Occipital lobe (tissue), 2 donors: ENCODE results near the gene CCER1. TPM values are rescaled to one million over a fixed set of nuclear protein-coding genes. Genes with fewer than 3 reads are reported as not detected.

ENCODE experiments used
- DNase-seq: peaks from one replicate; lab custom pipeline; 2025; lab: John Stamatoyannopoulos, UW
- total RNA-seq: library from RNA; depleted of rRNA; stranded (reverse); fragments of >200 nt; gene quantifications from one replicate; pipeline ENCODE4 v1.2.3, GENCODE V29; 2014

Gene CCER1
- total RNA-seq, 1 donor from 2014 or later: not detected

DNA sequence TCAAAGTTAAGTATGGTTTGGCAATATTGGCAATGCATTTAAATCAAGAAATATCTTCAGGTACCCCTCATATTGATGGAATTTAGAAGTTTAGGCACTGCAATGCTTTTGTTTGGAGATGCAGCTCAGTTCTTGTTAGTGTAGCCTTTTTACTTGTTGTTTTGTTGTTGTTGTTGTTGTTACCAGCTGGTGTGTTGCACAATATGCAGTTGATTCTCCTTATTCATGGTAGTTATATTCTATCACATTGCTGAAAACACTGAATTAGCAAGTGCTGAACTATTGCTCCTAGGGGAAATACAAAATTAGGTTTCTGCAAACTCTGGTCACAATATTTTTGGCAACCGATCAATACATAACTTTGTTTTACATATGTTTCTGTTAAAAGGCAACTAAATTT, 34.8 kb downstream of the CCER1 start:
- DNase-seq: no peak

DNA sequence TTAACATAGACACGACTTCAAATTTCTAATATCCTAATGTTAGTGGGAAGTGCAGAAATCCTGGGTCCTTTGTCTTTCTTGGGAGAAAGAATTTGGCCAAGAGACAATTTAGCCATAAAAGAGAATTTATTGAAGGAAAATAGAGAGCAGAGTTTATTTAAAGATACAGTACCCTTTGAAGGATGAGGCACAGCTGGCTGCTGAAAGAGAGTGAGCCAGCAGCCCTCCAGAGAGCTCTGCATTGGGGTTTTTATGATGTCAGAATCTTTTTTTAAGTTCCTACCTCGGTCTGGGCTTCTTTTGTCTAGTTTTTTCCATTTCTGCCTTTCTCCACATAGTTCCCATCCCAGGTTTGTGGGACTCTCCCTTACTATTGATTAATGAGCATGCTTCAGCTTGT, 37.5 kb downstream of the CCER1 start:
- DNase-seq: no peak

DNA sequence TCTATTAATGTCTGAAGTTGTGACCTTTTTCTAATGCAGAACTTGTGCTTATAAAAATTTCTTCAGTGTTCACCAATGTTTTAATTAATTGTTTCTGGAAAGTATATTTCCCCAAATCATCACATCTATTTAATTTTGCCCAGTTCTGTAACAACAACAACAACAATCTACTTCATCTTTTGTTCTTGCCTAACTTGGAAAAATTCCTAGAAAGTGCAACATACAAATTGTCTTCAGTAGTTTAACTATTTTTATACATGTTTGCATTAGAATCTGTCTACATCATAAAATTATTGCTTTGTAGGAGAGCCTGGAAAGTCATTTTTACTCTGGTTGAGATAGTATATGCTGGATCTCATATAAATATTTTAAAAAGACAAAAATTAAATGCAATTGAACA, 38.5 kb downstream of the CCER1 start:
- no peak for DNase-seq

DNA sequence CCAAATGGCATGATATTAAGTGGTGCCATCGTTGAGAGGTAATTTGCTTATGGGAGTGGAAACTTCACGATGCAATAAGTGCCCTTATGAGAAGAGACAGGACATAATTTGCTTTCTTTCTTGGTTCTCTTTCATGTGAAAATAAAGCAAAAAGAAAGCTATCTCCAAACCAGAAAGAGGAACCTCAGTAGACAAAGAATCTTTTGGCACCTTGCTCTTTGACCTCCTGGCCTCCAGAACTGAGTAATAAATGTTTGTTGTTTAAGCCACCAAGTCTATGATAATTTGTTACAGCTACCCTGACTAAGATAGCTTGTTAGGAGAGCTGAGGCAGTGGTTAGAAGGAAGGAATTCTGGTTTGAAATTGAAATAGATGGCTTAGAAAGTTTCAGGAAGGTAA, 39.6 kb downstream of the CCER1 start:
- DNase-seq: no peak

DNA sequence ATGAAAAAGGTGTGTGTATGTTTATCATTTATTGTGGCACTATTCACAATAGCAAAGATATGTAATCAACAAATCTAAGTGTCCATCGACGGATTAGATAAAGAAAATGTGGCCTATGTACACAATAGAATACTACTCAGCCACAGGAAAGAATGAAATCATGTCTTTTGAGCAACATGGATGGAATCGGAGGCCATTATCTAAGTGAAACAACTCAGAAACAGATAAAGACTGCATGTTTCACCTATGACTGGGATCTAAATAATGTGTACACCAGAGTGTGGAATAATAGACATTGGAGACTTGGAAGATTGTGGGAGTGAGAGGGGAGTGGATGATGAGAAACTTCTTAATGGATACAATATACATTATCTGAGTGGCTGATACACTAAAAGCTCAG, 44.0 kb downstream of the CCER1 start:
- DNase-seq: no peak

DNA sequence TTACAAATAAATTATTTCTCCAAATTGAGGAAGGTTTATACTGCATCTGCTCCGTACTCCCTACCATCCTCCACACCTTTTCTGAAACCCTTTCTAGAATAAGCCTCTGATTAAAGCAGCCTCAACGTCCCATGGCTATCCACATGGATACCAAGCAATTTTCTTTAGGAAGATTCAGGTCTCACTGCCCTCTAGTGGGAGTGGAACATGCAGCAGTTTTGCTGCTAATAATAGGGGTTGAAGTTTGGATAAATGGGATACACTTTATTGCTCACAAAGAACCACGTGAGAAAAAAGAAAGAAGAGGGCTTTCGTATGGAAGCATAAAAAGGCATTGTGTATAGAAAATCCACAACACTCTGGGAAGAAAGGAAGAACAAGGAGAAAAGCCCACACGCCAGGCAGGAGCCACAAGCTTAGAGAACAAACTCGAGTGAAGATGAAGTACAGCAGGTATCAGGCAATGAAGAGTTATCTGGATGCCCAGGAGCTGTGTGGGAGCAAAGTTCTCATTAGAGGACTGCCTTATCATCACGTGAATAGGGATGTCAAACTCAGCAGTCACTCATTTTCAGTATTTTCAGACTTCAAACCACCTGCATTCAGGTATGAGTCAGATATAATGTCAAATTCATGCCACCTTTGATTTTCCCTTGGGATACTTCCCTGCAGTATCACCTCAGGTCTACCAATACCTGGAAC, 45.8 kb downstream of the CCER1 start:
- no peak for DNase-seq

DNA sequence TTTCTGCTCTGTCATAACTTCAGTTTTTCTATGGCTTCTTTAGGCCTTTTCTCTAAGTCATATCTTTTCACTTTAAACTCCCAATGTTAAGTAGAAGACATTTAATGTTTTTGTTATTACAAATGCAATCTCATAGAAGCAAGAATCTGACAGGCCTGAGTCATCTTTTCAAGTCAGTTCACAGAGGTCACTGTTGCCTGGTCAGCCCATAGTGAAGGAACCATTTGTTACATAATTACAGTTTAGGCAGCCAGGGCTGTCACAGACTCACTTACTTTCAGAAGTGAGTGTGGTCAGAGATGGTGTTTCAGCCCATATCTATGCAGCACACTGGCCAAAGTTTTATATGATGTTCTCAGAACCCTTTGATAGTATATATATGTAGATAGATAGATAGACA, 46.5 kb downstream of the CCER1 start:
- no peak for DNase-seq

DNA sequence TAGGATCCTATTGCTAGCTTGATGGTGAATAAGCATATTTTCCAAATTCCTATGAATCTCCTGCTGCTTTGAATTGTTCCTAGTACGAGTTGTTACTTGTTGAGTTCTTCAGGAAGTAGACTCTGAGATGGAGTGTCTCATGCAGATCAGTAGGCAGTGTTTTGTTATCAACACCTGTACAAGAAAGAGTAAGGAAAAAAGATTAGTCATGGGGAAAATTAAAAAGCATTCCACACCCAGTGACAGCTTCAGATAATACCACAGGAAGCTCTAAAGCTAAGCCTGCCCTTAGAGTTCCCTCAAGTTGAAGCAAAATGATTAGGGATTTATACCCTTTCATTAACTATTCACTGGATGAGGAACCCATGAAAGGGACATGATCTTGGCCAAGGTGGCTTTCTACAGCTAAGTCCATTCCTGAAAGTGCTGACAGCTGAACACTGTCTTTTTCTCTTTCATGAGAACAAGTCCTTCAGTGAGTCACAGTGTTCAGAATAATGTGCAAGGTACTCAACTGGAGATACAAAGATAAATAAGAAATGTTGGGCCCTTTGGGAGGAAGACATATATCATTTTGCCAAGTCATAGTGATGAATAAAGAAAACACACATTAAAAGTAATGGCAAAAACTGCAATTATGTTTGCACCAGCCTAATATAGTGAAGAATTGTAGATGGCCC, 49.1 kb downstream of the CCER1 start:
- no peak for DNase-seq

DNA sequence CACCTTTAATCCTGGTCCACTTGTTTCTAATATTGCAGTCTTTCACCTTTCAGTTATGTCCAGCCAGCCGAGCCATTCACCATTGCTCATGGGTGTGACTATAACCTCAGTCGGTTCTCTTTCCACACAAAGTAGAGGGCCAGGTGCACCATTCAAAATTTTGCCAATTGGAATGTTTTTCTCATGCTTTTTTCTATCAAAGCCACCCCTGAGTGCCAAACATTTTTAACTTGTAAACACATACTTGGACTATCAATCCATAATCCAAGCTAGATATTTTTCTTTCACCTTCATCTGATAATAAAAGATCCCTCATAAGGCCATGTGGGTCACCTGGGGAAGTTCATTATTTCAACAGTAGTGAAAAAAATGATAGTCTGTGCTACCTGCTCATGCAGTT, 52.4 kb downstream of the CCER1 start:
- DNase-seq: no peak

Other genes with a start within 250 kb of the CCER1 start
- gene EPYC, start 49.8 kb upstream of the CCER1 start, total RNA-seq: not detected
- 3.0 TPM for gene KERA, start 102.8 kb upstream of the CCER1 start, total RNA-seq
- gene LUM, start 156.3 kb upstream of the CCER1 start, total RNA-seq: 20.1 TPM
- 46.3 TPM for gene DCN, start 227.6 kb upstream of the CCER1 start, total RNA-seq